SU-DHL-6 (cell line): ENCODE data around the gene ZNF141.
A peak's percentile ranks its signal among the peaks of the same experiment; 100 is the strongest.

Experiments used
- H2AFZ ChIP-seq: fragments of 200-600 bp; sonication (generic); 2 replicates; pipeline ENCODE4 v1.6.1; 2014; ENCODE audit warnings: low read depth, mild to moderate bottlenecking, moderate library complexity, mixed read lengths, antibody characterized with exemption, low read length; ENCODE audit not compliant: severe bottlenecking
- H3F3A ChIP-seq: fragments of 200-600 bp; shearing (Covaris generic); 2 replicates; pipeline ENCODE4 v1.6.0; 2016; ENCODE audit warnings: antibody characterized with exemption, mild to moderate bottlenecking; ENCODE audit not compliant: insufficient read depth
- H3K27ac ChIP-seq: fragments of 200-600 bp; sonication (generic); 2 replicates; pipeline ENCODE4 v1.5.1; 2016; ENCODE audit warnings: low read depth, mild to moderate bottlenecking, low read length, moderate library complexity, mixed read lengths
- H3K27me3 ChIP-seq: fragments of 200-600 bp; sonication (generic), shearing (Covaris generic); 2 replicates; pipeline ENCODE4 v1.6.0; 2014; ENCODE audit warnings: mild to moderate bottlenecking, low read length
- H3K36me3 ChIP-seq: fragments of 200-600 bp; sonication (generic); 2 replicates; pipeline ENCODE4 v1.6.1; 2014; ENCODE audit warnings: mild to moderate bottlenecking, low read length, mixed read lengths
- H3K4me2 ChIP-seq: fragments of 300-600, 200-600 bp; shearing (Covaris generic), sonication (generic); 2 replicates; pipeline ENCODE4 v1.6.0; 2014; ENCODE audit warnings: low read length, low read depth, mild to moderate bottlenecking; ENCODE audit not compliant: poor library complexity, severe bottlenecking
- H3K4me3 ChIP-seq: fragments of 200-600 bp; sonication (generic); 2 replicates; pipeline ENCODE4 v1.5.1; 2014; ENCODE audit warnings: antibody characterized with exemption, low read length, mild to moderate bottlenecking, mixed read lengths; ENCODE audit not compliant: insufficient read depth, poor library complexity, severe bottlenecking
- H3K79me2 ChIP-seq: fragments of 200-600 bp; sonication (generic); 2 replicates; pipeline ENCODE4 v1.6.1; 2014; ENCODE audit warnings: mild to moderate bottlenecking, low read length, moderate library complexity; ENCODE audit not compliant: insufficient read depth
- H3K9ac ChIP-seq: fragments of 200-600 bp; sonication (generic); 2 replicates; pipeline ENCODE4 v1.7.0; 2014; ENCODE audit warnings: mild to moderate bottlenecking, low read length
- H3K9me2 ChIP-seq: fragments of 200-600 bp; sonication (generic); replicated peaks from 2 replicates; pipeline ENCODE4 v1.6.1; 2014; ENCODE audit warnings: low read length; ENCODE audit not compliant: insufficient read depth
- H3K9me3 ChIP-seq: fragments of 200-600 bp; sonication (generic); 2 replicates; pipeline ENCODE4 v1.6.1; 2014; ENCODE audit warnings: low read length, mixed read lengths; ENCODE audit not compliant: insufficient read depth
- H4K20me1 ChIP-seq: fragments of 200-600 bp; sonication (generic); 2 replicates; pipeline ENCODE4 v1.6.1; 2014; ENCODE audit warnings: low read depth, mild to moderate bottlenecking, antibody characterized with exemption, low read length, moderate library complexity, mixed read lengths
- EZH2phosphoT487 ChIP-seq: fragments of 200-600 bp; sonication (generic), shearing (Covaris generic); conservative IDR thresholded peaks from 2 replicates; pipeline ENCODE4 v1.6.1; 2018; ENCODE audit warnings: mild to moderate bottlenecking, antibody characterized with exemption, low read length, moderate library complexity, mixed read lengths
- TF ChIP-seq, protein P1 (sequence below): fragments of 200-600 bp; sonication (generic); IDR thresholded peaks from one replicate; pipeline ENCODE4 v1.5.1; 2017; ENCODE audit warnings: antibody characterized with exemption, mild to moderate bottlenecking, low read length, moderate library complexity; ENCODE audit not compliant: insufficient read depth, poor library complexity, severe bottlenecking

ZNF141 gene

DNA sequence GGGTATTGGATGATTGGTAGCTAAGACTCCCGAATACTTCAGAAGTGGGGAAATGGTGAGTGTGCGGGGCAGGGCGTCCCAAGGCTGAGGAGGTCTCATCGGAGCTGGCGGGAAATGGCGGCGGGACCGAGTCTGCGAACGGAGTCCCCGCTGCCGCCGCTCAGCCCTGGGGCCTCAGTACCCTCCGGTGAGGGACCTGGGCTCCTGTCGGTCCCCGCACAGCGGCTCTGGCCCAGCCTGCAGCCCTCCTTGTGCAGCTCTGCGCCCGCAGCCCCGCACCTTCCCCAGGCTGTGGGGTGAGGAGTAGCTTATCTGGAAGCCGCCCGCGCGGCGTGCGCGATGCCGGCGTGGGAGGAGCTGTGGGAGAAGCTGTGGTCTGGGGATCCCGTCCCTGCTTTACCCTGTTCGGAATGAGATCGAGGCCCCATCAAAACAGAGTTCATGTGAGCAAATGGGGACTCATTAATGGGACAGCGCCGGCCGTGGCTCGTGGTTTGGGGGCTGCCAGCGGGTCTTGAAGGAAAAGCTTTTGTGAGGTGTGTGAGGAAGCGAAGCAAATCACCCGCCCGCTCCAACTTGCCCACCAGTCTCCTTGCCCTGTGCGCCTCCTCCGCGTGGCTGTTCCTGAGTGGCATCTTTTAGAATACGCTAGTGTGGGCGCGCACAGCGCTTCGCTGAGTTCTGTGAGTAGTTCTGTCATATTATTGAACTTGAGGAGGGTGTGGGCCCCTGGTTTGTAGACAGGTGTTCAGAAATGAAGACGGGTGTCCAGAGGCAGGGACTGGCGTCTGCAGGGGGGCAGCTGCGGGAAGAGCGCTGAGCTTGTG, 531 bp downstream of the ZNF141 start:
- Histone ChIP-seq H3F3A (no peaks in the 10 kb centered on the region), H3K79me2 (peaks cover 55% of the 10 kb centered on the region), H3K9ac (peak overlapping the region; percentile 85), H3K27me3 (no peaks in the 10 kb centered on the region), H4K20me1 (no peaks in the 10 kb centered on the region), H3K36me3 (peaks cover 42% of the 10 kb centered on the region), H3K4me2 (peak overlapping the region; percentile 53), H3K4me3 (peak overlapping the region; percentile 90), H3K27ac (peak overlapping the region; percentile 62), H2AFZ (peak overlapping the region; percentile 15), H3K9me3 (peaks cover 22% of the 10 kb centered on the region), H3K9me2 (no peaks in the 10 kb centered on the region)
- TF ChIP-seq, protein P1, sequence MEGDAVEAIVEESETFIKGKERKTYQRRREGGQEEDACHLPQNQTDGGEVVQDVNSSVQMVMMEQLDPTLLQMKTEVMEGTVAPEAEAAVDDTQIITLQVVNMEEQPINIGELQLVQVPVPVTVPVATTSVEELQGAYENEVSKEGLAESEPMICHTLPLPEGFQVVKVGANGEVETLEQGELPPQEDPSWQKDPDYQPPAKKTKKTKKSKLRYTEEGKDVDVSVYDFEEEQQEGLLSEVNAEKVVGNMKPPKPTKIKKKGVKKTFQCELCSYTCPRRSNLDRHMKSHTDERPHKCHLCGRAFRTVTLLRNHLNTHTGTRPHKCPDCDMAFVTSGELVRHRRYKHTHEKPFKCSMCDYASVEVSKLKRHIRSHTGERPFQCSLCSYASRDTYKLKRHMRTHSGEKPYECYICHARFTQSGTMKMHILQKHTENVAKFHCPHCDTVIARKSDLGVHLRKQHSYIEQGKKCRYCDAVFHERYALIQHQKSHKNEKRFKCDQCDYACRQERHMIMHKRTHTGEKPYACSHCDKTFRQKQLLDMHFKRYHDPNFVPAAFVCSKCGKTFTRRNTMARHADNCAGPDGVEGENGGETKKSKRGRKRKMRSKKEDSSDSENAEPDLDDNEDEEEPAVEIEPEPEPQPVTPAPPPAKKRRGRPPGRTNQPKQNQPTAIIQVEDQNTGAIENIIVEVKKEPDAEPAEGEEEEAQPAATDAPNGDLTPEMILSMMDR: no peak
- no peak for TF ChIP-seq EZH2phosphoT487

DNA sequence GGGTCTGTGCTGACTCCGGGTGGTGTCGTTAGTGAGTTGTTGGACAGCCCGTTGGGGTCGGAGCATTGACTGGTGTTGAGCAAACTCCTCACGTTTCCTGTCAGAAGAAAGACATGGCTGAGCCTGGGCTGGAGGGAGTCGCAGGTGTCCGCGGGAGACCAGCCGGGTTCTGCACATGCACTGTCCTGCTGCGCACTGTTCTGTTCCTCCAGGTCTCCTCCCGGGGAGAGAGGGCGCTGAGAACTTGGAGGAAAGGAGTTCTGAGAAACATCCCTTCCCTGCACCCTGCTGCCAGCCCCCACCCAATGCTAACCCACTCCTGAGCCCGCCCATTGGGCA, 1.1 kb downstream of the ZNF141 start:
- no peak overlapping the region for H2AFZ ChIP-seq
- peaks cover 22% of the 10 kb centered on the region for H3K9me3 ChIP-seq

DNA sequence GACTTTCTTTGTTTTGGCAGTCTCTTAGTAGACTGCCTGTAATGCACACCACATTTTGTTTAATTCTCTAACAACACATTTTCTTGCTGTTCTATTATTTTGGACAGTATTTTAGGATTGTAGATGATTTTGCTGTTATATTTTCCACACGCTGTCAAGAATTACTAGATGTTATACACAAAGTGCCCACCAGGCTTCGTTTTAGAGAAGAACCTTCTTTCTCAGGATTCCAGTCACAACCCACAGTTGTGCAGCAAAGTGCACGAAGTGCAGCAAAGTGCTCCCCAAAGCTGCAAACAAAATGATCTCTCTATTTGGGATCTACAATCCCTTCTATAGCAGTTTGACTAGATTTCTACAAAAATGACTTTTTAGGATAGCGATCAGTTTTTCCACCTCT, 2.4 kb downstream of the ZNF141 start:
- Histone ChIP-seq H3K79me2 (peaks cover 69% of the 10 kb centered on the region), H3K9me3 (peaks cover 22% of the 10 kb centered on the region), H3K36me3 (peaks cover 55% of the 10 kb centered on the region), H2AFZ (no peak overlapping the region), H3K9ac (no peak overlapping the region), H3K4me3 (no peak overlapping the region), H3K9me2 (no peaks in the 10 kb centered on the region), H3K27me3 (no peaks in the 10 kb centered on the region), H3K4me2 (peak overlapping the region; percentile 53), H4K20me1 (no peaks in the 10 kb centered on the region), H3K27ac (no peak overlapping the region), H3F3A (no peaks in the 10 kb centered on the region)
- TF ChIP-seq, protein P1: no peak
- no peak for TF ChIP-seq EZH2phosphoT487

More for the DNA sequence above, 1.1 kb downstream of the ZNF141 start:
- Histone ChIP-seq H3F3A (no peaks in the 10 kb centered on the region), H3K4me3 (peak overlapping the region; percentile 90), H3K27ac (peak overlapping the region; percentile 62), H3K27me3 (no peaks in the 10 kb centered on the region), H3K9me2 (no peaks in the 10 kb centered on the region), H3K79me2 (peaks cover 59% of the 10 kb centered on the region), H3K4me2 (peak overlapping the region; percentile 53), H3K36me3 (peaks cover 45% of the 10 kb centered on the region), H3K9ac (peak overlapping the region; percentile 85), H4K20me1 (no peaks in the 10 kb centered on the region)
- no peak for TF ChIP-seq EZH2phosphoT487
- TF ChIP-seq, protein P1: no peak
